HEK293 (cell line): Measurements from ENCODE around the gene MITF.

Experiments
- CTCF ChIA-PET: fragments of 350-600 bp; formaldehyde crosslinking; extraction: SDS; loops from one replicate; lab custom pipeline; 2021; ENCODE audit warnings: antibody characterized with exemption; lab: Yijun Ruan, JAX
- POLR2A ChIA-PET: fragments of 300-600 bp; formaldehyde crosslinking; extraction: SDS; loops from one replicate; lab custom pipeline; 2020; ENCODE audit warnings: antibody characterized with exemption, inconsistent platforms; lab: Yijun Ruan, JAX
- H3K27ac ChIP-seq: fragments of 200-500 bp; sonication (Bioruptor generic); 2 replicates; pipeline ENCODE4 v1.5.1; 2014; ENCODE audit warnings: low read depth, low read length, control low read depth, inconsistent platforms; ENCODE audit errors: extremely low read depth
- H3K36me3 ChIP-seq, 2 experiments: fragments of 200-500 bp in 1 of 2; sonication (Bioruptor generic) in 1 of 2; 1 replicate in 1 of 2; 2 replicates in 1 of 2; pipeline ENCODE4 v1.5.1; 2014 to 2017; ENCODE audit warnings: inconsistent platforms in 2 of 2, low read length in 2 of 2; ENCODE audit not compliant: control insufficient read depth in 2 of 2, insufficient read depth in 1 of 2
- H3K4me1 ChIP-seq: fragments of 200-500 bp; sonication (Bioruptor generic); 2 replicates; pipeline ENCODE4 v1.5.1; 2014; ENCODE audit warnings: mild to moderate bottlenecking, low read length, inconsistent platforms; ENCODE audit not compliant: control insufficient read depth, insufficient read depth
- H3K4me3 ChIP-seq: 2 replicates; pipeline ENCODE4 v1.5.1; 2011; ENCODE audit warnings: low read depth, mild to moderate bottlenecking, control low read depth, low read length, moderate library complexity
- H3K9me3 ChIP-seq: fragments of 200-500 bp; sonication (Bioruptor generic); 2 replicates; pipeline ENCODE4 v1.5.1; 2014; ENCODE audit warnings: low read depth, low read length, inconsistent platforms; ENCODE audit not compliant: control insufficient read depth, insufficient read depth
- FEZF1 ChIP-seq: fragments of 450-650 bp; formaldehyde crosslinking; IDR thresholded peaks from 2 replicates; pipeline ENCODE4 v1.5.1; 2016; ENCODE audit warnings: missing biosample characterization, missing genetic modification characterization
- GLIS2 ChIP-seq: fragments of 450-650 bp; formaldehyde crosslinking; IDR thresholded peaks from 2 replicates; pipeline ENCODE4 v1.5.1; 2016; ENCODE audit warnings: missing biosample characterization, missing genetic modification characterization
- HOXA7 ChIP-seq: sonication (generic); formaldehyde crosslinking; IDR thresholded peaks from 2 replicates; pipeline ENCODE4 v1.8.1; 2022; ENCODE audit warnings: missing genetic modification reagents, borderline replicate concordance
- OSR2 ChIP-seq: fragments of 450-650 bp; formaldehyde crosslinking; IDR thresholded peaks from 2 replicates; pipeline ENCODE4 v1.5.1; 2016; ENCODE audit warnings: missing biosample characterization, missing genetic modification characterization
- WT1 ChIP-seq: fragments of 450-650 bp; formaldehyde crosslinking; IDR thresholded peaks from 2 replicates; pipeline ENCODE4 v1.5.1; 2016; ENCODE audit warnings: missing biosample characterization, missing genetic modification characterization
- ZBTB48 ChIP-seq: fragments of 450-650 bp; formaldehyde crosslinking; IDR thresholded peaks from 2 replicates; pipeline ENCODE4 v1.5.1; 2016; ENCODE audit warnings: missing biosample characterization, missing genetic modification characterization
- ZIC2 ChIP-seq: fragments of 450-650 bp; formaldehyde crosslinking; IDR thresholded peaks from 2 replicates; pipeline ENCODE4 v1.5.1; 2016; ENCODE audit warnings: missing biosample characterization, missing genetic modification characterization
- ZNF133 ChIP-seq: fragments of 450-650 bp; formaldehyde crosslinking; IDR thresholded peaks from 2 replicates; pipeline ENCODE4 v1.5.1; 2016; ENCODE audit warnings: missing biosample characterization, missing genetic modification characterization
- ZNF350 ChIP-seq: fragments of 450-650 bp; formaldehyde crosslinking; IDR thresholded peaks from 2 replicates; pipeline ENCODE4 v1.5.0; 2017; ENCODE audit warnings: missing biosample characterization, mild to moderate bottlenecking, missing genetic modification characterization
- ZNF391 ChIP-seq: fragments of 450-650 bp; formaldehyde crosslinking; IDR thresholded peaks from 2 replicates; pipeline ENCODE4 v1.5.1; 2016; ENCODE audit warnings: low read depth, missing biosample characterization, missing genetic modification characterization, borderline replicate concordance
- ZNF433 ChIP-seq: fragments of 450-650 bp; formaldehyde crosslinking; IDR thresholded peaks from 2 replicates; pipeline ENCODE4 v1.5.1; 2016; ENCODE audit warnings: missing biosample characterization, missing genetic modification characterization, low read depth
- ZNF521 ChIP-seq: fragments of 450-650 bp; formaldehyde crosslinking; IDR thresholded peaks from 2 replicates; pipeline ENCODE4 v1.5.1; 2017; ENCODE audit warnings: missing biosample characterization, mild to moderate bottlenecking, missing genetic modification characterization
- ZNF548 ChIP-seq: fragments of 450-650 bp; formaldehyde crosslinking; IDR thresholded peaks from 2 replicates; pipeline ENCODE4 v1.5.1; 2016; ENCODE audit warnings: missing biosample characterization, missing genetic modification characterization
- ZNF623 ChIP-seq: fragments of 450-650 bp; formaldehyde crosslinking; IDR thresholded peaks from 2 replicates; pipeline ENCODE4 v1.5.1; 2016; ENCODE audit warnings: missing biosample characterization, missing genetic modification characterization
- ZNF629 ChIP-seq: fragments of 450-650 bp; formaldehyde crosslinking; IDR thresholded peaks from 2 replicates; pipeline ENCODE4 v1.5.1; 2017; ENCODE audit warnings: missing biosample characterization, missing genetic modification characterization
- ZSCAN5A ChIP-seq: fragments of 450-650 bp; formaldehyde crosslinking; IDR thresholded peaks from 2 replicates; pipeline ENCODE4 v1.5.1; 2016; ENCODE audit warnings: missing biosample characterization, missing genetic modification characterization
- TF ChIP-seq, protein P1 (sequence below): fragments of 450-650 bp; formaldehyde crosslinking; IDR thresholded peaks from 2 replicates; pipeline ENCODE4 v1.5.1; 2016; ENCODE audit warnings: missing biosample characterization, missing genetic modification characterization
- TF ChIP-seq, protein P2 (sequence below): fragments of 450-650 bp; formaldehyde crosslinking; IDR thresholded peaks from 2 replicates; pipeline ENCODE4 v1.5.1; 2016; ENCODE audit warnings: missing biosample characterization, missing genetic modification characterization
- TF ChIP-seq, protein P3 (sequence below): fragments of 450-650 bp; formaldehyde crosslinking; IDR thresholded peaks from 2 replicates; pipeline ENCODE4 v1.5.1; 2017; ENCODE audit warnings: missing biosample characterization, mild to moderate bottlenecking, missing genetic modification characterization, moderate library complexity
- TF ChIP-seq, protein P4 (sequence below): fragments of 450-650 bp; formaldehyde crosslinking; IDR thresholded peaks from 2 replicates; pipeline ENCODE4 v1.5.0; 2017; ENCODE audit warnings: missing biosample characterization, missing genetic modification characterization, borderline replicate concordance

Gene MITF

DNA sequence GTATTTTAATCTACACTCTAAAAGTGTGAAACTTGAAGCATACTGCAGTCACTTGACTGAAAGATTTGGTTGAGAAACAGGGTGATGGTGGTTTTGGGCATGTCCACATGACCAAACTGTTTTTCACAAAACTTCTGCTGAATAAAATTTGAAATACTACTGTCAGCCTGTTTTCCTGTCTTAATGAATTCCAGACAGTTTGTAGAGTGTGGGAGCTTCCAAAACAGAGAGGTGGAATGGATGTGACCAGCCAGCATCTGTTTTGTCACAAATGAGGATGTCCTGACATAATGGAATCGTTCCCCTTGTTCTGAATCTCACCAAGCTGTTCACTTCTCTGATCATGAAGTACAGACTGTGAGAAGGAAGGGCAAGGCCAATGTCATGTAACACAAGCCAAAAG, 11.8 kb downstream of the MITF start:
- Histone ChIP-seq H3K36me3 (no peaks in the 10 kb centered on the region), H3K4me1 (no peaks in the 10 kb centered on the region), H3K27ac (no peak overlapping the region), H3K9me3 (no peaks in the 10 kb centered on the region), H3K4me3 (no peak overlapping the region)
- ChIA-PET CTCF (interaction anchor here (0.7 kb wide), 2 partner anchors 35 to 1706 kb away, joined by 4 read pairs; no protein-coding TSS in a partner anchor), POLR2A (no interaction called here)
- TF ChIP-seq, protein P1, sequence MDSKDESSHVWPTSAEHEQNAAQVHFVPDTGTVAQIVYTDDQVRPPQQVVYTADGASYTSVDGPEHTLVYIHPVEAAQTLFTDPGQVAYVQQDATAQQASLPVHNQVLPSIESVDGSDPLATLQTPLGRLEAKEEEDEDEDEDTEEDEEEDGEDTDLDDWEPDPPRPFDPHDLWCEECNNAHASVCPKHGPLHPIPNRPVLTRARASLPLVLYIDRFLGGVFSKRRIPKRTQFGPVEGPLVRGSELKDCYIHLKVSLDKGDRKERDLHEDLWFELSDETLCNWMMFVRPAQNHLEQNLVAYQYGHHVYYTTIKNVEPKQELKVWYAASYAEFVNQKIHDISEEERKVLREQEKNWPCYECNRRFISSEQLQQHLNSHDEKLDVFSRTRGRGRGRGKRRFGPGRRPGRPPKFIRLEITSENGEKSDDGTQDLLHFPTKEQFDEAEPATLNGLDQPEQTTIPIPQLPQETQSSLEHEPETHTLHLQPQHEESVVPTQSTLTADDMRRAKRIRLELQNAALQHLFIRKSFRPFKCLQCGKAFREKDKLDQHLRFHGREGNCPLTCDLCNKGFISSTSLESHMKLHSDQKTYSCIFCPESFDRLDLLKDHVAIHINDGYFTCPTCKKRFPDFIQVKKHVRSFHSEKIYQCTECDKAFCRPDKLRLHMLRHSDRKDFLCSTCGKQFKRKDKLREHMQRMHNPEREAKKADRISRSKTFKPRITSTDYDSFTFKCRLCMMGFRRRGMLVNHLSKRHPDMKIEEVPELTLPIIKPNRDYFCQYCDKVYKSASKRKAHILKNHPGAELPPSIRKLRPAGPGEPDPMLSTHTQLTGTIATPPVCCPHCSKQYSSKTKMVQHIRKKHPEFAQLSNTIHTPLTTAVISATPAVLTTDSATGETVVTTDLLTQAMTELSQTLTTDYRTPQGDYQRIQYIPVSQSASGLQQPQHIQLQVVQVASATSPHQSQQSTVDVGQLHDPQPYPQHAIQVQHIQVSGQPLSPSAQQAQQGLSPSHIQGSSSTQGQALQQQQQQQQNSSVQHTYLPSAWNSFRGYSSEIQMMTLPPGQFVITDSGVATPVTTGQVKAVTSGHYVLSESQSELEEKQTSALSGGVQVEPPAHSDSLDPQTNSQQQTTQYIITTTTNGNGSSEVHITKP (tag by site-specific recombination) = no peak
- TF ChIP-seq ZNF623 (tag by site-specific recombination) (no peak), OSR2 (no peak), ZNF521 (tag by site-specific recombination) (no peak), ZNF629 (tag by site-specific recombination) (no peak), ZNF548 (tag by site-specific recombination) (no peak), ZBTB48 (tag by site-specific recombination) (no peak), WT1 (tag by site-specific recombination) (no peak), ZNF433 (tag by site-specific recombination) (no peak), ZNF391 (tag by site-specific recombination) (no peak), ZNF133 (tag by site-specific recombination) (no peak), ZSCAN5A (tag by site-specific recombination) (no peak), HOXA7 (CRISPR knock-in tag) (no peak)
- TF ChIP-seq, protein P2, sequence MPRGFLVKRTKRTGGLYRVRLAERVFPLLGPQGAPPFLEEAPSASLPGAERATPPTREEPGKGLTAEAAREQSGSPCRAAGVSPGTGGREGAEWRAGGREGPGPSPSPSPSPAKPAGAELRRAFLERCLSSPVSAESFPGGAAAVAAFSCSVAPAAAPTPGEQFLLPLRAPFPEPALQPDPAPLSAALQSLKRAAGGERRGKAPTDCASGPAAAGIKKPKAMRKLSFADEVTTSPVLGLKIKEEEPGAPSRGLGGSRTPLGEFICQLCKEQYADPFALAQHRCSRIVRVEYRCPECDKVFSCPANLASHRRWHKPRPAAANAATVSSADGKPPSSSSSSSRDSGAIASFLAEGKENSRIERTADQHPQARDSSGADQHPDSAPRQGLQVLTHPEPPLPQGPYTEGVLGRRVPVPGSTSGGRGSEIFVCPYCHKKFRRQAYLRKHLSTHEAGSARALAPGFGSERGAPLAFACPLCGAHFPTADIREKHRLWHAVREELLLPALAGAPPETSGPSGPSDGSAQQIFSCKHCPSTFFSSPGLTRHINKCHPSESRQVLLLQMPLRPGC = no peak
- TF ChIP-seq, protein P3, sequence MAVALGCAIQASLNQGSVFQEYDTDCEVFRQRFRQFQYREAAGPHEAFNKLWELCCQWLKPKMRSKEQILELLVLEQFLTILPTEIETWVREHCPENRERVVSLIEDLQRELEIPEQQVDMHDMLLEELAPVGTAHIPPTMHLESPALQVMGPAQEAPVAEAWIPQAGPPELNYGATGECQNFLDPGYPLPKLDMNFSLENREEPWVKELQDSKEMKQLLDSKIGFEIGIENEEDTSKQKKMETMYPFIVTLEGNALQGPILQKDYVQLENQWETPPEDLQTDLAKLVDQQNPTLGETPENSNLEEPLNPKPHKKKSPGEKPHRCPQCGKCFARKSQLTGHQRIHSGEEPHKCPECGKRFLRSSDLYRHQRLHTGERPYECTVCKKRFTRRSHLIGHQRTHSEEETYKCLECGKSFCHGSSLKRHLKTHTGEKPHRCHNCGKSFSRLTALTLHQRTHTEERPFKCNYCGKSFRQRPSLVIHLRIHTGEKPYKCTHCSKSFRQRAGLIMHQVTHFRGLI (tag by site-specific recombination) = no peak

- CTCF ChIA-PET = no interaction called here
- TF ChIP-seq GLIS2 = no peak
- no peak for TF ChIP-seq ZNF350 (tag by site-specific recombination)
- TF ChIP-seq, protein P4, sequence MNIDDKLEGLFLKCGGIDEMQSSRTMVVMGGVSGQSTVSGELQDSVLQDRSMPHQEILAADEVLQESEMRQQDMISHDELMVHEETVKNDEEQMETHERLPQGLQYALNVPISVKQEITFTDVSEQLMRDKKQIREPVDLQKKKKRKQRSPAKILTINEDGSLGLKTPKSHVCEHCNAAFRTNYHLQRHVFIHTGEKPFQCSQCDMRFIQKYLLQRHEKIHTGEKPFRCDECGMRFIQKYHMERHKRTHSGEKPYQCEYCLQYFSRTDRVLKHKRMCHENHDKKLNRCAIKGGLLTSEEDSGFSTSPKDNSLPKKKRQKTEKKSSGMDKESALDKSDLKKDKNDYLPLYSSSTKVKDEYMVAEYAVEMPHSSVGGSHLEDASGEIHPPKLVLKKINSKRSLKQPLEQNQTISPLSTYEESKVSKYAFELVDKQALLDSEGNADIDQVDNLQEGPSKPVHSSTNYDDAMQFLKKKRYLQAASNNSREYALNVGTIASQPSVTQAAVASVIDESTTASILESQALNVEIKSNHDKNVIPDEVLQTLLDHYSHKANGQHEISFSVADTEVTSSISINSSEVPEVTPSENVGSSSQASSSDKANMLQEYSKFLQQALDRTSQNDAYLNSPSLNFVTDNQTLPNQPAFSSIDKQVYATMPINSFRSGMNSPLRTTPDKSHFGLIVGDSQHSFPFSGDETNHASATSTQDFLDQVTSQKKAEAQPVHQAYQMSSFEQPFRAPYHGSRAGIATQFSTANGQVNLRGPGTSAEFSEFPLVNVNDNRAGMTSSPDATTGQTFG (tag by site-specific recombination) = no peak
- TF ChIP-seq ZIC2 (tag by site-specific recombination) = no peak
- no peak for TF ChIP-seq FEZF1 (tag by site-specific recombination)
- Histone ChIP-seq H3K9me3 (no peaks in the 10 kb centered on the region), H3K36me3 (no peaks in the 10 kb centered on the region), H3K4me3 (no peak overlapping the region), H3K27ac (no peak overlapping the region), H3K4me1 (no peaks in the 10 kb centered on the region)
- POLR2A ChIA-PET = no interaction called here
These were observed 13.0 kb downstream of the MITF start for GRCh38 chr3:69752241-69752640.
